HG02588 (cell line): Measurements from ENCODE around the gene IL22RA1.

Experiments used
- ATAC-seq: cut with Tn5 transposase; IDR thresholded peaks from one replicate; pipeline ENCODE4 v1.9.1; 2021; ENCODE audit warnings: mild to moderate bottlenecking, moderate library complexity; ENCODE audit not compliant: unreplicated experiment

IL22RA1 gene, protein sequence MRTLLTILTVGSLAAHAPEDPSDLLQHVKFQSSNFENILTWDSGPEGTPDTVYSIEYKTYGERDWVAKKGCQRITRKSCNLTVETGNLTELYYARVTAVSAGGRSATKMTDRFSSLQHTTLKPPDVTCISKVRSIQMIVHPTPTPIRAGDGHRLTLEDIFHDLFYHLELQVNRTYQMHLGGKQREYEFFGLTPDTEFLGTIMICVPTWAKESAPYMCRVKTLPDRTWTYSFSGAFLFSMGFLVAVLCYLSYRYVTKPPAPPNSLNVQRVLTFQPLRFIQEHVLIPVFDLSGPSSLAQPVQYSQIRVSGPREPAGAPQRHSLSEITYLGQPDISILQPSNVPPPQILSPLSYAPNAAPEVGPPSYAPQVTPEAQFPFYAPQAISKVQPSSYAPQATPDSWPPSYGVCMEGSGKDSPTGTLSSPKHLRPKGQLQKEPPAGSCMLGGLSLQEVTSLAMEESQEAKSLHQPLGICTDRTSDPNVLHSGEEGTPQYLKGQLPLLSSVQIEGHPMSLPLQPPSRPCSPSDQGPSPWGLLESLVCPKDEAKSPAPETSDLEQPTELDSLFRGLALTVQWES

GRCh38 chr1:24142546-24143534 is at the start of gene IL22RA1:
IL22RA1 (minus strand) TSS chr1:24143140; CDS start chr1:24143082, 58 bp downstream.
- ATAC-seq: no peak

DNA sequence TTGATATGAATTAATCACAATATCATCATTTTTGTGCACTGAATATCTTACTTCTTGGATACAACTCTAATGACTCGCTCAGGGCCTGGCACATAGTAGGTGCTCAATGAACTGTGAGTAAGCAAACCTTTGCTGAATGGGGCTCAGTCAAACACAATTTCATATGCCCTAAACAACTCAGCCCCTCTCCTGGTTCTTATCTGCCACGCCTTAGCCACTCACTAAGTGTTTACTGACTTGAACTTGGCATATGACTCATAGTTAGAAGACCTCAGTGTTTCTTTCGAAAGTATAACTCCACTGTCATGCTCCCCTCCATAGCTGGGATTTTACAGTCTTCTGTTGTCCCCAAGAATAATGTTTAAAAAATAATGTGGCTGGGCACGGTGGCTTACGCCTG is 48.9 kb upstream of the IL22RA1 start:
- peak; percentile 30 for ATAC-seq

- ATAC-seq: peak; percentile 42
These were observed 48.1 kb upstream of the IL22RA1 start for GRCh38 chr1:24190983-24191461.

- no peak for ATAC-seq
These were observed 46.6 kb upstream of the IL22RA1 start for GRCh38 chr1:24189528-24189927.

- ATAC-seq: peak; percentile 33
These were observed 44.3 kb upstream of the IL22RA1 start, which contains the start of gene IFNLR1 for GRCh38 chr1:24186993-24187790. IFNLR1 (minus strand) TSS chr1:24187289; CDS start chr1:24187248, 41 bp downstream.

- no peak for ATAC-seq
These were observed 43.7 kb upstream of the IL22RA1 start for GRCh38 chr1:24186711-24186992.

DNA sequence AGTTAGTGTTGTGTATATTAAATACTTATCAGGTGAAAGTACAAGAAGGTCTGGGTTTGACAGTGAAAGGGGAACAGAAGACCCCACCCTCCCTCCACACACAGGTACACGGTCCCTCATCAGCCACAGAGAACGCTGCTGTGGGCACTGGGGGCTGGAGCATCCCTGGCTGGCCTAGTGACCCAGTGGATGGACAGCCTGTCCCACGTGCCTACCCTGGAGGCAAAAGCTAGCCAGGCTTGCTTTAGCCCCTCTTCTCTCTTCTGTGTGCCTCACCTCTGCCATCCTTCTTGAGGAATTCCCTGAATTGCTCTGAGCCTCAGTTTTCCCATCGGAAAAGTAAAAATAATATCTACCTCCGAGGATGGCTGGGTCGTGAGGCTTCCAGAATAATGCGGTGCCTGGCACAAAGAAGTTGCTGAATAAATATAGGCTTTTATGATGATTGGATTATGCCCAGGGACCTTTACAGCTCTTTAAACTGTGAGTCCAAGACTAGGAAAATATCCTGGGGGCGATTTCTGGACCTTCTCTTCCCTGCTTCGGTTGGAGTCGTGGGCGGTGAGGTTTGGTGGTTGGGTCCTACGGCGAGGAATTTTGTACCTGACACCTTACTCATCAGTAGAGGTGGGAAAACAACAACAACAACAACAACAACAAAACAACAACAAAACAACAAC is 43.2 kb upstream of the IL22RA1 start:
- ATAC-seq: no peak

GRCh38 chr1:24185076-24185475 is 42.1 kb upstream of the IL22RA1 start:
- ATAC-seq: no peak

DNA sequence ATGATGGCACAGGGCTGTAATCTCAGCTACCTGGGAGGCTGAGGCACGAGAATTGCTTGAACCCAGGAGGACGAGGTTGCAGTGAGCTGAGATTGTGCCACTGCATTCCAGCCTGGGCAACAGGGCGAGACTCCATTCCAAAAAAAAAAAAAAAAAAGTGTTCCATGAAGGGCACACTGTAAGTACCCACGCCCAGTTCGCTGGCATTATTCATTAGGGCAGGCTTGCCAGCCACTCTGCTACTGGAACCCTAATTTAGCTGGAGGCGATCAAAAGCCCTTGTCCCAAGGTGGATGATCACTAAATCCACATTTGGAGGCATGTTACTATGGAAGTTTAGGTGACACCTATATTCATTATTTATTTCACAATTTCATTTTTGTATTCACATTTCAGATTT is 39.1 kb upstream of the IL22RA1 start:
- ATAC-seq: no peak

DNA sequence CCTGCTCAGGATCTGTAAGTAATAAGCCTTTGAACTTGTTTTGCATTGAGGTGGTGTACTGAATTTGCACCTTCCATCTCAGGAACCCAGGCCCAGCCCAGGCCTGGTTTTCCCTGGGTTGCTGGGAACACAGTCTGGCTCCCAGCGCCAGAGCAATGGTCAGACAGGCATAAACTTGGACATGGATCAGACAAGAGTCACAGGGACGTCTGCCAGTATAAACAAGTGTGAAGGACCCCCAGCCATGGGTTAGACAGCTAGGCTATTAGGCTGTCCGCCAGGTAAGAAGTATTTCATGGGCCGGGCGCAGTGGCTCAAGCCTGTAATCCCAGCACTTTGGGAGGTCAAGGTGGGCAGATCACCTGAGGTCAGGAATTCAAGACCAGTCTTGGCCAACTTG is 38.7 kb upstream of the IL22RA1 start:
- ATAC-seq: no peak

DNA sequence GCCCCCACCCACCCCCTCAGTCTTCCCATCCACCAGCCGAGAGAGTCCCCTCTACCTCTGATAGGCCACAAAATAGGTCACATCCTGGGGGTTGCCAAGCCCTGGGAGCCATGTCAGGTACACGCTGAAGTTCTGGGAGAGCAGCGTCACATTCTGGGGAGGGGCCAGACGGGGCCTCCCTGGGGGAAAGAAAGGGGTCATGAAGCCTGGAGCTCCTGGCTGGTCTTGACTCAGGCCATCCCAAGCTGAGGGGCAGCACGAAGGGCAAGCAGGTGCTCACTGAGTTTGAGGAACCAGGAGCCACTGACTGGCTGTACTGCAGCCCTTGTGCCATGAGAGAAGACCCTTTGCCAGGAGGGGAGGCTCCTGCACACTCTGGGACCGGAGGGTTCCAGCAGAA is 37.7 kb upstream of the IL22RA1 start:
- no peak for ATAC-seq

DNA sequence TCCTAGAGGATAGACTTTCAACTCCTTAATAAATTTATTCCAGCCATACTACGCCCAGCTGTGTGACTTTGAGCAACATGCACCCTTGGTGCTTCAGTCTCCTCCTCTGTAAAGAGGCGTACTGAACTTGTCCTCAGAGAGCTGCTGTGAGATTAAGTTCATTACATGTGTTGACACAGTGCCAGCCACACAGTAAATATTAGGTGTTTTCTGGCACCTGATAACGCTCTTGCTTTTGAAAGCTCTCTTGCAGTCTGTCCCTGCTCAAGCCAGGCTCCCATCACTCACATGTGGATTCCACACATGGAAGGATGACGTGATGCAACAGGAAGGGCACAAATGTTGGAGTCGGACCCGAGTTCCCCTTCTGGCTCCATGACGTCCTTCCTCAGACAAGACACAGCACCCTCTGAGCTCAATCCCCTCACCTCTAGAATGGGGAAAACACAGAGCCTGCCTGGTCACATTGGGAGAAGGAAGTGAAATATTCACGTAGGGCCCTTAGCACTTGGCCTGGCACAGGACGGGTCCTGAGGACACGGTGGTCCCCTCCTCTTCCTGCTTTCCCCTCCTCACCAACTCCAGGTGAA is 36.4 kb upstream of the IL22RA1 start:
- no peak for ATAC-seq

- no peak for ATAC-seq
These were observed 35.5 kb upstream of the IL22RA1 start for GRCh38 chr1:24178407-24178806.

DNA sequence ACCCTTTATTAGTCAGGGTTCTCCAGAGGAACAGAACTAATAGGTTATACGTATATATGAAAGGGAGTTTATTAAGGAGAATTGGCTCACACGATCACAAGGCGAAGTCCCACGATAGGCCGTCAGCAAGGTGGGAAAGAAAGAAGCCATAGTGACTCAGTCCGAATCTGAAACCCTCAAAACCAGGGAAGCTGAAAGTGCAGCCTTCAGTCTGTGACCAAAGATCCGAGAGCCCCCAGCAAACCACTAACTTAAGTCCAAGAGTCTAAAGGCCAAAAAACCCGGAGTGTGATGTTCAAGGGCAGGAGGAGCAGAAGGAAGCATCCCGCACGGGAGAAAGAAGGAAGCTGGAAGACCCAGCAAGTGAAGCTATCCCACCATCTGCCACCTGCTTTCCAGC is 34.2 kb upstream of the IL22RA1 start:
- no peak for ATAC-seq

- ATAC-seq: no peak
These were observed 32.3 kb upstream of the IL22RA1 start for GRCh38 chr1:24175033-24175755.

GRCh38 chr1:24173638-24174575 is 31.0 kb upstream of the IL22RA1 start:
- no peak for ATAC-seq

- no peak for ATAC-seq
These were observed 29.7 kb upstream of the IL22RA1 start for GRCh38 chr1:24172598-24172997.

DNA sequence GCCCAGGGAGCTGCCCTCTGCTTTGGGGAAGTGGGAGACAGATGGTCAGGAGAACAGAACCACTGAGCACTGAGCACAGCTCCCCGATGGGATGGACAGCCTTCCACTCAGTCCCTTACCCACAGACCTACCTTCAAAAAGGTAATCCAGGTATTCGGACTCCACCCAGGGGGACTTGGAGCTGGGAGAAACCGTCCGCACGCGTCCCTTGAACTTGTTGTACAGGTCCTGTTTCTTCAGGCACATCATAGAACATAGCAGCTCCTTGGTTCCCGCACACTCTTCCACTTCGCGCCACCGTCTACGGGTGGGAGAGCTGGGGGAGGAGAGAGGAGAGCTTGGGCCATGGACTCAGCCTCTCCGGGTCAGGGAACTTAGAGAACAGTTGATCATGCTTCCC is 26.3 kb upstream of the IL22RA1 start:
- no peak for ATAC-seq
